ENCODE data around the gene FAM222A. TPM values are rescaled to one million over a fixed set of nuclear protein-coding genes. Genes with fewer than 3 reads are reported as not detected.
A peak's percentile ranks its signal among the peaks of the same experiment; 100 is the strongest.

FAM222A gene
- total RNA-seq, 1 experiment from 2014 or later = 2.8 TPM

DNA sequence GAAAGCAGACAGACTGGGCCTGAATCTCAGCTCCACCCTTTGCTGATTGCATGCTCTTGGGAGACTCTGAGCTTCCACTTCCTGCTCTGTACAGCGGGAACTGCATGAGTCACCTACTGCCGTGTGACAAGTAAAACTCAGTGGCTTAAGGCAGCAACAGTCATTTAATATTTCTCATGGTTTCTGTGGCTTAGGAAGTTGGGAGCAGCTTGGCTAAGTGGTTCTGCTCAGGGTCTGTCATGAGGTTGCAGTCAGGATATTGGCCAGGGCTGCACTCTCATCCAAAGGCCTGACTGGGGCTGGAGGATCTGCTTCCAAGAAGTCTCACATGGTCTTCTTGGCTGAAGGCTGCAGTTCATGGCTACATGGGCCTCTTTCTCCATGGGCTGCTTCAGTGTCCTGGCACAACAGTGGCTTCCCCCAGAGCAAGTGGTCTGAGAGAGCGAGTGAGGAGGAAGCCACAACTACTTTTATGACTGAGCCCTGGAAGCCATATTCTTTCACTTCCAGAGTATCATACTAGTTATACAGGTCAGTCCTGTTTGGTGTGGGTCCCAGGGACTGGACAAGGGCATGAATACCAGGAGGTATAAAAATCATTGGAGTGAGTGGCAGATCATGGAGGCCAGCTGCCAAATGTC, 49.7 kb downstream of the FAM222A start:
- H3K27ac Mint-ChIP-seq = no peak overlapping the region
- Histone ChIP-seq H2BK5ac (ENCODE audit: insufficient read length, low read length) (no peak overlapping the region), H3K4ac (ENCODE audit: low read depth, low read length) (no peak overlapping the region), H2BK15ac (ENCODE audit: low read depth, low read length) (no peak overlapping the region), H3K56ac (ENCODE audit: insufficient read length, low read depth, low read length) (no peak overlapping the region), H4K91ac (ENCODE audit: insufficient read length, low read depth, low read length) (no peak overlapping the region), H3K23me2 (ENCODE audit: insufficient read length, low read depth, low read length, poor library complexity, severe bottlenecking) (no peaks in the 10 kb centered on the region), H3K14ac (ENCODE audit: insufficient read depth, low read length) (no peak overlapping the region), H4K8ac (replicated peaks; ENCODE audit: insufficient read length, low read depth, low read length) (no peak overlapping the region), H3K79me2 (ENCODE audit: insufficient read depth, low read length) (no peaks in the 10 kb centered on the region), H3K9me3 (ENCODE audit: control insufficient read depth, low read depth, low read length) (no peaks in the 10 kb centered on the region), H2BK20ac (ENCODE audit: low read depth, low read length, poor library complexity, severe bottlenecking) (no peak overlapping the region), H4K5ac (ENCODE audit: insufficient read length, low read depth, low read length) (no peak overlapping the region), H3K27ac (ENCODE audit: insufficient read length, low read depth, low read length) (no peak overlapping the region), H3K18ac (ENCODE audit: insufficient read length, low read depth, low read length) (no peak overlapping the region), H3T11ph (ENCODE audit: low read length) (no peak overlapping the region), H3K4me1 (ENCODE audit: insufficient read depth, low read length) (no peaks in the 10 kb centered on the region), H4K20me1 (ENCODE audit: control insufficient read depth, insufficient read depth, insufficient read length) (no peaks in the 10 kb centered on the region), H3K79me1 (ENCODE audit: insufficient read depth, low read depth, low read length, poor library complexity, severe bottlenecking) (no peaks in the 10 kb centered on the region), H3K27me3 (ENCODE audit: insufficient read depth, low read length) (no peaks in the 10 kb centered on the region), H3K9ac (ENCODE audit: extremely low read depth, insufficient read length, low read length) (no peak overlapping the region), H2AFZ (ENCODE audit: low read length) (no peak overlapping the region), H3K4me2 (ENCODE audit: insufficient read depth, insufficient read length, low read length) (no peak overlapping the region), H2BK120ac (ENCODE audit: low read depth, low read length, poor library complexity, severe bottlenecking) (no peak overlapping the region), H2AK5ac (ENCODE audit: insufficient read length, low read length) (no peak overlapping the region), H2BK12ac (ENCODE audit: insufficient read length, low read depth, low read length) (no peak overlapping the region), H3K23ac (ENCODE audit: insufficient read length, low read depth, low read length) (no peak overlapping the region)
- H3K4me3 Mint-ChIP-seq = no peak overlapping the region
- peaks cover 8 to 19% of the 10 kb centered on the region in 2 experiments for H3K4me1 Mint-ChIP-seq
- no peaks in the 10 kb centered on the region for H3K9me3 Mint-ChIP-seq
- no CpG with 5 or more reads among the region's 3 CpGs for WGBS (ENCODE audit: extremely low coverage, insufficient read length, low lambda C conversion rate)
- peak; percentile 31 for DNase-seq
- no peaks in the 10 kb centered on the region for H3K36me3 Mint-ChIP-seq (ENCODE audit: insufficient read depth in 1 of 3, low read depth in 3 of 3)
- TF ChIP-seq CTCF (conservative IDR thresholded peaks at IDR 0.05) = no peak
- no peaks in the 10 kb centered on the region; the same call in 1 of the 2 replicates for H3K27me3 Mint-ChIP-seq (ENCODE audit: low read depth)

Measured in H9 (cell line).